ENCODE results near the gene KIF14. TPM values are rescaled to one million over a fixed set of nuclear protein-coding genes. Genes with fewer than 3 reads are reported as not detected.

The KIF14 gene
- total and polyA plus RNA-seq, 2 of the 4 experiments (the other 2 are of a cell fraction) = 2.3 to 4.7 TPM

- POLR2A ChIA-PET (ENCODE audit: unreplicated experiment) = no interaction called here
- Histone ChIP-seq H3K9me3 (ENCODE audit: control insufficient read depth, insufficient read depth, low read length) (no peaks in the 10 kb centered on the region), H3K4me3 (ENCODE audit: insufficient read depth, low read depth, low read length) (no peak overlapping the region), H3K4me2 (ENCODE audit: low read depth, low read length) (no peak overlapping the region), H3K9me1 (ENCODE audit: insufficient read depth, low read length) (no peaks in the 10 kb centered on the region), H2BK5ac (ENCODE audit: low read depth, low read length, poor library complexity, severe bottlenecking) (no peak overlapping the region), H4K5ac (ENCODE audit: low read depth, low read length) (no peak overlapping the region), H3K14ac (replicated peaks; ENCODE audit: low read depth, low read length) (no peak overlapping the region), H3K9ac (ENCODE audit: low read depth, low read length) (no peak overlapping the region), H3K27me3 (ENCODE audit: control insufficient read depth, insufficient read depth, low read length) (no peaks in the 10 kb centered on the region), H2BK20ac (ENCODE audit: low read depth, low read length) (no peak overlapping the region), H3K23ac (ENCODE audit: low read depth, low read length) (no peak overlapping the region), H3K18ac (ENCODE audit: low read depth, low read length) (no peak overlapping the region), H3K79me1 (ENCODE audit: low read depth in 1 of 2, low read length in 2 of 2) (no peaks in the 10 kb centered on the region), H3K4me1 (ENCODE audit: control insufficient read depth, insufficient read depth, low read length) (no peaks in the 10 kb centered on the region), H4K91ac (ENCODE audit: insufficient read depth, low read depth, low read length) (no peak overlapping the region), H3K36me3 (ENCODE audit: control insufficient read depth, insufficient read depth, low read length) (no peaks in the 10 kb centered on the region), H3K56ac (ENCODE audit: extremely low read depth, insufficient read depth, low read length) (no peak overlapping the region), H2BK15ac (ENCODE audit: low read depth, low read length) (no peak overlapping the region), H2AK5ac (ENCODE audit: low read depth, low read length) (no peak overlapping the region), H3K4ac (ENCODE audit: low read depth, low read length) (no peak overlapping the region), H4K8ac (ENCODE audit: low read depth in 2 of 2, low read length in 2 of 2) (no peak overlapping the region), H2AFZ (replicated peaks; ENCODE audit: low read length, poor library complexity) (no peak overlapping the region), H2AK9ac (replicated peaks; ENCODE audit: low read depth, low read length, poor library complexity) (no peak overlapping the region), H4K20me1 (ENCODE audit: insufficient read depth, low read length) (no peaks in the 10 kb centered on the region), H2BK120ac (ENCODE audit: low read depth, low read length) (no peak overlapping the region), H3K27ac (ENCODE audit: insufficient read depth, low read length) (no peak overlapping the region)
- 0 out of 2 replicates have a peak, but pooled peaks have one; percentile 12 for TF ChIP-seq CEBPB (IDR thresholded peaks at IDR 0.05; ENCODE audit: low read depth, low read length)
- TF ChIP-seq, protein P1, sequence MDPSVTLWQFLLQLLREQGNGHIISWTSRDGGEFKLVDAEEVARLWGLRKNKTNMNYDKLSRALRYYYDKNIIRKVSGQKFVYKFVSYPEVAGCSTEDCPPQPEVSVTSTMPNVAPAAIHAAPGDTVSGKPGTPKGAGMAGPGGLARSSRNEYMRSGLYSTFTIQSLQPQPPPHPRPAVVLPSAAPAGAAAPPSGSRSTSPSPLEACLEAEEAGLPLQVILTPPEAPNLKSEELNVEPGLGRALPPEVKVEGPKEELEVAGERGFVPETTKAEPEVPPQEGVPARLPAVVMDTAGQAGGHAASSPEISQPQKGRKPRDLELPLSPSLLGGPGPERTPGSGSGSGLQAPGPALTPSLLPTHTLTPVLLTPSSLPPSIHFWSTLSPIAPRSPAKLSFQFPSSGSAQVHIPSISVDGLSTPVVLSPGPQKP (IDR thresholded peaks at IDR 0.05; ENCODE audit: borderline replicate concordance, low read depth, low read length) = no peak
- no TSS peak for BruUV-seq (replicated peaks)
- in situ Hi-C loops (cut with MboI; ENCODE audit: low sequenced_read_pairs) (no loop called here), intact Hi-C loops (cut with micrococcal nuclease) (no loop called here), dilution Hi-C loops (cut with HindIII; ENCODE audit: low sequenced_read_pairs, unreplicated experiment) (no loop called here)
- ATAC-seq (ENCODE audit: low read depth) (no peak), DNase-seq (peak; percentile 35)
- CTCF ChIA-PET = interaction anchor here (0.6 to 2.3 kb wide), 2 partner anchors 8 to 179 kb away, joined by 3 to 8 read pairs; no protein-coding TSS in a partner anchor
Measured at GRCh38 chr1:200550367-200550766, 70.2 kb downstream of the KIF14 start.

All from IMR-90 (cell line).